GM19035 (cell line): ENCODE results near the gene BARHL1.

ENCODE experiments used
- ATAC-seq: cut with Tn5 transposase; IDR thresholded peaks from one replicate; pipeline ENCODE4 v1.9.1; 2021; ENCODE audit not compliant: unreplicated experiment

BARHL1 gene

GRCh38 chr9:132586830-132587591 lies 4.6 kb downstream of the BARHL1 start:
- no peak for ATAC-seq

- no peak for ATAC-seq
These were observed 5.2 kb downstream of the BARHL1 start for GRCh38 chr9:132587592-132587955.

- no peak for ATAC-seq
These were observed 5.7 kb downstream of the BARHL1 start for GRCh38 chr9:132588098-132588497.

- ATAC-seq, result no peak
These were observed 6.2 kb downstream of the BARHL1 start for GRCh38 chr9:132588501-132589147.

- ATAC-seq, result no peak
These were observed 7.0 kb downstream of the BARHL1 start for GRCh38 chr9:132589148-132590036.

GRCh38 chr9:132590037-132590317 lies 7.6 kb downstream of the BARHL1 start:
- ATAC-seq, result no peak

- ATAC-seq, result no peak
These were observed 8.1 kb downstream of the BARHL1 start for GRCh38 chr9:132590318-132591182.

- ATAC-seq, result no peak
These were observed 8.8 kb downstream of the BARHL1 start for GRCh38 chr9:132591244-132591643.

GRCh38 chr9:132591751-132592314 lies 9.4 kb downstream of the BARHL1 start:
- no peak for ATAC-seq

- ATAC-seq, result no peak
These were observed 10.0 kb downstream of the BARHL1 start for GRCh38 chr9:132592451-132592850.

GRCh38 chr9:132594412-132594811 lies 12.0 kb downstream of the BARHL1 start:
- ATAC-seq, result no peak

- no peak for ATAC-seq
These were observed 12.9 kb downstream of the BARHL1 start for GRCh38 chr9:132595319-132595718.

GRCh38 chr9:132596200-132596599 lies 13.8 kb downstream of the BARHL1 start:
- no peak for ATAC-seq

- no peak for ATAC-seq
These were observed 14.8 kb downstream of the BARHL1 start for GRCh38 chr9:132597073-132597775.

- no peak for ATAC-seq
These were observed 18.0 kb downstream of the BARHL1 start for GRCh38 chr9:132600326-132600984.

- ATAC-seq, result no peak
These were observed 19.8 kb downstream of the BARHL1 start for GRCh38 chr9:132602207-132602606.

- no peak for ATAC-seq
These were observed 23.0 kb downstream of the BARHL1 start for GRCh38 chr9:132605387-132605786.

- ATAC-seq, result no peak
These were observed 23.7 kb downstream of the BARHL1 start for GRCh38 chr9:132606066-132606465.

- no peak for ATAC-seq
These were observed 26.8 kb downstream of the BARHL1 start for GRCh38 chr9:132609184-132609583.
